Stomach (tissue), 4 donors: ENCODE data around the gene SDK2.

Experiments used
- POLR2A ChIP-seq, 4 donors: fragments of 450-650 bp; IDR thresholded peaks; one replicate each; pipeline ENCODE4 v1.6.1; 2016; ENCODE audit warnings: antibody characterized with exemption in 4 of 4, control low read depth in 2 of 4, mild to moderate bottlenecking in 1 of 4, moderate library complexity in 1 of 4
- POLR2AphosphoS5 ChIP-seq, 3 donors: sonication (generic); formaldehyde crosslinking; IDR thresholded peaks; one replicate each; pipeline ENCODE4 v1.6.1; 2016; ENCODE audit warnings: antibody characterized with exemption in 3 of 3
- TF ChIP-seq, protein P1 (sequence below), 7 experiments: fragments of 450-650 bp in 4 of 7; fragments of 200-600 bp in 3 of 7; sonication (generic) in 3 of 7; IDR thresholded peaks; one replicate each; pipeline ENCODE4 v1.5.1; 2016 to 2019; ENCODE audit warnings: antibody characterized with exemption in 7 of 7, control low read depth in 2 of 7, mild to moderate bottlenecking in 1 of 7

DNA sequence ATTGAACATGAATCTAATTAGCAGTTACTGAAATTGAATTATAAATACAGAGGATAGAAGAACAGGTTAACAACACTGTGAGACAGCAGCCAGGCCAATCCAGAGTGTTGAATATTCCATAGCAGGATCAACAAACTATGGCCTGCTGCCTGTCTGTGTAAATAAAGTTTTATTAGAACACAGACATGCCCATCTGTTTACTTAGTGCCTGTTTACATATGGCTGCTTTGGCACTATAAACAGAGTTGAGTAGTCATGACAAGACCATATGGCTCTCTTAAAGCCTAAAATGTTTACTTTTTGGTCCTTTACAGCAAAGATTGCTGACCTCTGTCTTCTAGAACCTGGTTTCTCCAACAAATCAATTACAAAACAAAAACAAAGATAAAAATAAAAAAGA is 217.0 kb downstream of the SDK2 start:
- TF ChIP-seq, protein P1, sequence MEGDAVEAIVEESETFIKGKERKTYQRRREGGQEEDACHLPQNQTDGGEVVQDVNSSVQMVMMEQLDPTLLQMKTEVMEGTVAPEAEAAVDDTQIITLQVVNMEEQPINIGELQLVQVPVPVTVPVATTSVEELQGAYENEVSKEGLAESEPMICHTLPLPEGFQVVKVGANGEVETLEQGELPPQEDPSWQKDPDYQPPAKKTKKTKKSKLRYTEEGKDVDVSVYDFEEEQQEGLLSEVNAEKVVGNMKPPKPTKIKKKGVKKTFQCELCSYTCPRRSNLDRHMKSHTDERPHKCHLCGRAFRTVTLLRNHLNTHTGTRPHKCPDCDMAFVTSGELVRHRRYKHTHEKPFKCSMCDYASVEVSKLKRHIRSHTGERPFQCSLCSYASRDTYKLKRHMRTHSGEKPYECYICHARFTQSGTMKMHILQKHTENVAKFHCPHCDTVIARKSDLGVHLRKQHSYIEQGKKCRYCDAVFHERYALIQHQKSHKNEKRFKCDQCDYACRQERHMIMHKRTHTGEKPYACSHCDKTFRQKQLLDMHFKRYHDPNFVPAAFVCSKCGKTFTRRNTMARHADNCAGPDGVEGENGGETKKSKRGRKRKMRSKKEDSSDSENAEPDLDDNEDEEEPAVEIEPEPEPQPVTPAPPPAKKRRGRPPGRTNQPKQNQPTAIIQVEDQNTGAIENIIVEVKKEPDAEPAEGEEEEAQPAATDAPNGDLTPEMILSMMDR (IDR thresholded peaks at IDR 0.05), result no peak
- TF ChIP-seq POLR2A (IDR thresholded peaks at IDR 0.05), result no peak
- TF ChIP-seq POLR2AphosphoS5 (IDR thresholded peaks at IDR 0.05), result no peak
